H1 (cell line): Measurements from ENCODE around the gene ALDH1L2. TPM values are rescaled to one million over a fixed set of nuclear protein-coding genes. Genes with fewer than 3 reads are reported as not detected.

Experiments used
- CTCF ChIA-PET: fragments of 300-600 bp; sonication (Branson Sonifier 250); formaldehyde crosslinking; loops from one replicate; lab custom pipeline; 2021; ENCODE audit not compliant: partially characterized antibody; lab: Charles Lee
- POLR2A ChIA-PET: fragments of 300-600 bp; sonication (Branson Sonifier 250); formaldehyde crosslinking; loops from one replicate; lab custom pipeline; 2021; ENCODE audit warnings: inconsistent platforms; ENCODE audit not compliant: partially characterized antibody; lab: Charles Lee
- DNase-seq, 2 experiments: peaks; one replicate each; pipeline versions ENCODE4 v3.0.0 to v3.0.0-alpha.2; 2010 to 2022; ENCODE audit warnings: low spot score in 2 of 2, low read depth in 1 of 2, mixed read lengths in 1 of 2
- FAIRE-seq: peaks from 2 replicates; lab custom pipeline; 2011; peaks lifted over from hg19 to GRCh38; lab: Jason Lieb, UNC
- H2AFZ ChIP-seq: 2 replicates; pipeline ENCODE4 v1.8.1; 2012; ENCODE audit warnings: low read length, inconsistent platforms
- H2AK5ac ChIP-seq: 2 replicates; pipeline ENCODE4 v1.6.1; 2013; ENCODE audit warnings: low read depth, low read length
- H2BK120ac ChIP-seq: replicated peaks from 2 replicates; pipeline ENCODE3; 2013; ENCODE audit warnings: low read depth, low read length, inconsistent platforms
- H2BK12ac ChIP-seq: 2 replicates; pipeline ENCODE4 v1.6.1; 2013; ENCODE audit warnings: low read depth, low read length
- H2BK15ac ChIP-seq: 2 replicates; pipeline ENCODE4 v1.6.1; 2013; ENCODE audit warnings: low read length
- H2BK20ac ChIP-seq: 2 replicates; pipeline ENCODE4 v1.6.1; 2013; ENCODE audit warnings: low read length
- H2BK5ac ChIP-seq: 2 replicates; pipeline ENCODE4 v1.6.1; 2013; ENCODE audit warnings: low read depth, low read length
- H3K14ac ChIP-seq: 2 replicates; pipeline ENCODE4 v1.6.1; 2013; ENCODE audit warnings: inconsistent platforms; ENCODE audit not compliant: insufficient read length
- H3K18ac ChIP-seq: 2 replicates; pipeline ENCODE4 v1.6.1; 2013; ENCODE audit warnings: low read length; ENCODE audit errors: extremely low read depth
- H3K23ac ChIP-seq: 2 replicates; pipeline ENCODE4 v1.6.1; 2013; ENCODE audit warnings: inconsistent platforms; ENCODE audit not compliant: insufficient read length
- H3K23me2 ChIP-seq: 2 replicates; pipeline ENCODE4 v1.6.1; 2013; ENCODE audit warnings: low read depth, low read length
- H3K27ac ChIP-seq: 2 replicates; pipeline ENCODE4 v1.6.1; 2011; ENCODE audit warnings: low read depth, low read length, inconsistent platforms
- H3K27me3 ChIP-seq, 4 experiments: replicated peaks in 1 of 4; 1 replicate in 1 of 4; 2 replicates in 3 of 4; pipeline versions ENCODE4 v1.6.1 to v1.8.1; 2011 to 2013; ENCODE audit warnings: low read length in 3 of 4, mild to moderate bottlenecking in 3 of 4, inconsistent platforms in 2 of 4, mixed read lengths in 2 of 4, moderate library complexity in 1 of 4; ENCODE audit not compliant: control insufficient read depth in 3 of 4, insufficient read depth in 3 of 4; ENCODE audit errors: extremely low read depth in 1 of 4
- H3K36me3 ChIP-seq, 4 experiments: 2 replicates each; pipeline versions ENCODE4 v1.6.1 to v1.8.1; 2011 to 2013; ENCODE audit warnings: mild to moderate bottlenecking in 4 of 4, low read length in 3 of 4, moderate library complexity in 2 of 4, control low read depth in 1 of 4, inconsistent platforms in 1 of 4; ENCODE audit not compliant: insufficient read depth in 4 of 4, control insufficient read depth in 2 of 4
- H3K4ac ChIP-seq: replicated peaks from 2 replicates; pipeline ENCODE3; 2013; ENCODE audit warnings: low read length, low read depth, mixed read lengths, inconsistent platforms; ENCODE audit not compliant: insufficient read length
- H3K4me1 ChIP-seq, 4 experiments: replicated peaks in 1 of 4; 1 replicate in 1 of 4; 2 replicates in 3 of 4; pipeline versions ENCODE4 v1.6.1 to v1.8.1; 2011 to 2013; ENCODE audit warnings: low read length in 3 of 4, inconsistent platforms in 2 of 4, mixed read lengths in 1 of 4; ENCODE audit not compliant: insufficient read depth in 4 of 4, control insufficient read depth in 3 of 4
- H3K4me2 ChIP-seq, 2 experiments: 2 replicates each; pipeline versions ENCODE4 v1.6.1 to v1.8.1; 2011 to 2013; ENCODE audit warnings: low read depth in 2 of 2, low read length in 2 of 2, control low read depth in 1 of 2, inconsistent platforms in 1 of 2, mild to moderate bottlenecking in 1 of 2; ENCODE audit not compliant: insufficient read depth in 1 of 2
- H3K4me3 ChIP-seq, 4 experiments: fragments of 200-600, 300-600 bp in 1 of 4; sonication (generic), shearing (Covaris generic), sonication (Bioruptor Twin) in 1 of 4; 2 replicates each; pipeline versions ENCODE4 v1.5.1 to v1.8.1; 2011 to 2016; ENCODE audit warnings: low read length in 4 of 4, low read depth in 3 of 4, control low read depth in 2 of 4, inconsistent platforms in 2 of 4, mild to moderate bottlenecking in 2 of 4, mixed read lengths in 1 of 4, moderate library complexity in 1 of 4; ENCODE audit not compliant: insufficient read depth in 2 of 4; ENCODE audit errors: extremely low read depth in 1 of 4
- H3K56ac ChIP-seq: replicated peaks from 2 replicates; pipeline ENCODE3; 2013; ENCODE audit warnings: low read depth, mild to moderate bottlenecking, mixed read lengths, low read length, inconsistent platforms; ENCODE audit not compliant: insufficient read length
- H3K79me1 ChIP-seq: 2 replicates; pipeline ENCODE4 v1.6.1; 2013; ENCODE audit warnings: low read depth, low read length, control low read depth
- H3K79me2 ChIP-seq, 2 experiments: 2 replicates each; pipeline versions ENCODE4 v1.6.1 to v1.8.1; 2012 to 2013; ENCODE audit warnings: low read length in 2 of 2, mild to moderate bottlenecking in 2 of 2, inconsistent platforms in 1 of 2; ENCODE audit not compliant: insufficient read depth in 2 of 2, control insufficient read depth in 1 of 2
- H3K9ac ChIP-seq, 4 experiments: replicated peaks in 1 of 4; 1 replicate in 1 of 4; 2 replicates in 3 of 4; pipeline versions ENCODE4 v1.6.1 to v1.8.1; 2011 to 2013; ENCODE audit warnings: low read depth in 3 of 4, low read length in 3 of 4, control low read depth in 2 of 4, mild to moderate bottlenecking in 2 of 4, moderate library complexity in 2 of 4, inconsistent platforms in 1 of 4; ENCODE audit errors: extremely low read depth in 1 of 4
- H3K9me3 ChIP-seq, 2 experiments: 2 replicates each; pipeline versions ENCODE4 v1.6.1 to v1.8.1; 2012 to 2013; ENCODE audit warnings: mild to moderate bottlenecking in 2 of 2, moderate library complexity in 2 of 2, control low read depth in 1 of 2, inconsistent platforms in 1 of 2, low read depth in 1 of 2, low read length in 1 of 2, mixed read lengths in 1 of 2; ENCODE audit not compliant: insufficient read depth in 2 of 2
- H4K20me1 ChIP-seq, 2 experiments: replicated peaks in 1 of 2; 2 replicates each; pipeline versions ENCODE3 to v1.8.1; 2011 to 2013; ENCODE audit warnings: inconsistent platforms in 2 of 2, low read length in 2 of 2, mild to moderate bottlenecking in 1 of 2; ENCODE audit not compliant: insufficient read depth in 2 of 2, control insufficient read depth in 1 of 2
- H4K5ac ChIP-seq: 2 replicates; pipeline ENCODE4 v1.6.1; 2013; ENCODE audit warnings: low read length, low read depth, mixed read lengths, inconsistent platforms; ENCODE audit not compliant: insufficient read length
- H4K8ac ChIP-seq: 2 replicates; pipeline ENCODE4 v1.8.0; 2013; ENCODE audit warnings: mild to moderate bottlenecking, moderate library complexity, low read length, inconsistent platforms; ENCODE audit not compliant: insufficient read depth; ENCODE audit errors: extremely low read depth
- H4K91ac ChIP-seq: replicated peaks from 2 replicates; pipeline ENCODE3; 2013; ENCODE audit warnings: low read length, mixed read lengths, inconsistent platforms; ENCODE audit not compliant: insufficient read length
- BCL11A ChIP-seq, 2 experiments: IDR thresholded peaks; one replicate each; pipeline ENCODE4 v1.6.1; 2011; ENCODE audit warnings: low read depth in 2 of 2, low read length in 2 of 2, mild to moderate bottlenecking in 2 of 2
- BRCA1 ChIP-seq: IDR thresholded peaks from 2 replicates; pipeline ENCODE4 v1.6.1; 2012; ENCODE audit warnings: low read depth, low read length, improper control_type of control experiment
- CBX5 ChIP-seq: fragments of 300-800, 300-1000 bp; sonication (generic); IDR thresholded peaks from 2 replicates; pipeline ENCODE4 v1.7.1; 2016; ENCODE audit warnings: antibody characterized with exemption, low read length, low read depth
- CBX8 ChIP-seq: fragments of 300-800, 300-1000 bp; sonication (generic); IDR thresholded peaks from 2 replicates; pipeline ENCODE4 v1.7.1; 2016; ENCODE audit warnings: low read depth, low read length, borderline replicate concordance
- CHD2 ChIP-seq: IDR thresholded peaks from 2 replicates; pipeline ENCODE4 v1.6.1; 2012; ENCODE audit warnings: low read length, improper control_type of control experiment
- KDM5A ChIP-seq: fragments of 200-600 bp; IDR thresholded peaks from 2 replicates; pipeline ENCODE4 v1.7.1; 2012; ENCODE audit warnings: mild to moderate bottlenecking, low read length, inconsistent platforms, mixed read lengths
- MAFK ChIP-seq: IDR thresholded peaks from 2 replicates; pipeline ENCODE4 v1.6.1; 2012; ENCODE audit warnings: low read depth, mild to moderate bottlenecking, improper control_type of control experiment, low read length
- NANOG ChIP-seq: IDR thresholded peaks from 2 replicates; pipeline ENCODE4 v1.6.1; 2011; ENCODE audit warnings: low read length, low read depth, mild to moderate bottlenecking, inconsistent platforms; ENCODE audit not compliant: insufficient read depth, poor library complexity, severe bottlenecking
- POLR2AphosphoS5 ChIP-seq: IDR thresholded peaks from 2 replicates; pipeline ENCODE4 v1.6.1; 2011; ENCODE audit warnings: low read depth, low read length
- RAD21 ChIP-seq, 2 experiments: IDR thresholded peaks in 1 of 2; conservative IDR thresholded peaks in 1 of 2; 2 replicates each; pipeline ENCODE4 v1.6.1; 2011; ENCODE audit warnings: low read depth in 2 of 2, low read length in 2 of 2, improper control_type of control experiment in 1 of 2, inconsistent platforms in 1 of 2, mild to moderate bottlenecking in 1 of 2, moderate library complexity in 1 of 2
- RFX5 ChIP-seq: IDR thresholded peaks from 2 replicates; pipeline ENCODE4 v1.6.1; 2011; ENCODE audit warnings: low read depth, low read length, improper control_type of control experiment, borderline replicate concordance
- TCF12 ChIP-seq: IDR thresholded peaks from 2 replicates; pipeline ENCODE4 v1.6.1; 2011; ENCODE audit warnings: low read depth, mild to moderate bottlenecking, low read length
- YY1 ChIP-seq: IDR thresholded peaks from 2 replicates; pipeline ENCODE4 v1.6.1; 2011; ENCODE audit warnings: low read depth, mild to moderate bottlenecking, low read length
- WGBS, 2 experiments: shearing (Covaris generic) in 1 of 2; methylation state at CpG; one replicate each; pipeline versions ENCODE4 v1.1.6 to v1.1.7; 2013 to 2015; ENCODE audit warnings: low lambda C conversion rate in 2 of 2, mixed read lengths in 2 of 2, inconsistent platforms in 1 of 2, low coverage in 1 of 2, missing lambda C conversion rate in 1 of 2; ENCODE audit not compliant: insufficient replicate concordance in 2 of 2, insufficient coverage in 1 of 2, insufficient read length in 1 of 2; ENCODE audit errors: extremely low coverage in 1 of 2, missing lambda C conversion rate in 1 of 2; 5-methylcytosine and 5-hydroxymethylcytosine counted together
- polyA plus RNA-seq, 7 experiments: library from polyadenylated mRNA; depleted of rRNA in 3 of 7; stranded (reverse) in 5 of 7; unstranded in 2 of 7; fragments of >200 nt in 5 of 7; fragments of 200-250 nt in 2 of 7; gene quantifications; 1 replicate in 5 of 7; 2 replicates in 1 of 7; 4 replicates in 1 of 7; pipeline versions ENCODE4 v1.2.1 to v1.2.3, GENCODE V29; 2011 to 2013; ENCODE audit warnings: missing spikeins in 2 of 7, mixed read lengths in 2 of 7
- total RNA-seq: library from RNA; stranded (reverse); fragmentation: NEBNext Ultra II Directional; extraction: Animal tissue kit (Norgen Biotek cat#: 25700); gene quantifications from 2 replicates; pipeline ENCODE4 v1.2.1, GENCODE V29; 2021
- TF ChIP-seq, protein P1 (sequence below): IDR thresholded peaks from 2 replicates; pipeline ENCODE4 v1.6.1; 2011; ENCODE audit warnings: low read depth, mild to moderate bottlenecking, low read length; ENCODE audit not compliant: insufficient read depth

Gene ALDH1L2
- total and polyA plus RNA-seq, 2 of the 8 experiments (the other 6 are each of a cell fraction or from before 2014, with no cell fraction given): 3.7 to 7.2 TPM

DNA sequence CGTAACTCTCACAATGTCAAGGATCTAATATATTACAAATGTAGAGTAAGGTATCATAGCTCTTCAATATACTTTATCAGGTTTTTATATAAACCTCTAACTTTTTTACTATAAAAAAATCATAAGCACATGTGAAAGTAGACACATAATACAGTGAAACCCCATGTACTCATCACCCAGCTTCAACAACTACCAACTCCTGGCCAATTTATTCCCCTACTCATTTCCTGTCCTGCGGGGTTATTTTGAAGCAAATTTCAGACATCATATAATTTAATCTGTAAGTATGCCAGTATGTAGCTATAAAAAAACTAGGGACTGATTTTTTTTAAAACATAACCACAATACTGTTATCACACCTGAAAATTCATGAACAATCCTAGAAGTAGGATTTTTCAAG lies 50.4 kb downstream of the ALDH1L2 start:
- no peak overlapping the region for H3K9ac ChIP-seq
- no peak overlapping the region for H3K18ac ChIP-seq
- no peak overlapping the region for H2BK12ac ChIP-seq
- H3K9me3 ChIP-seq: no peaks in the 10 kb centered on the region
- 92% methylated on average over 2 of the region's 2 CpGs; no CpG with 5 or more reads in 1 of the 2 experiments for WGBS, 2 experiments
- no peak overlapping the region for H3K27ac ChIP-seq
- H2BK20ac ChIP-seq: no peak overlapping the region
- no peak overlapping the region for H4K5ac ChIP-seq
- no peak overlapping the region for H2BK120ac ChIP-seq
- no peaks in the 10 kb centered on the region for H4K20me1 ChIP-seq
- H2AK5ac ChIP-seq: no peak overlapping the region
- H3K36me3 ChIP-seq: no peaks in the 10 kb centered on the region; a peak in 1 of 8 replicates
- H3K79me2 ChIP-seq: no peaks in the 10 kb centered on the region
- no peak overlapping the region for H3K4ac ChIP-seq
- H4K8ac ChIP-seq: no peak overlapping the region
- no peaks in the 10 kb centered on the region for H3K23me2 ChIP-seq
- no peak overlapping the region for H2BK15ac ChIP-seq
- DNase-seq (no peak), FAIRE-seq (no peak)
- no peak overlapping the region for H2BK5ac ChIP-seq
- no peaks in the 10 kb centered on the region for H3K27me3 ChIP-seq
- H3K79me1 ChIP-seq: no peaks in the 10 kb centered on the region
- ChIA-PET POLR2A (no interaction called here), CTCF (interaction anchor here (0.7 to 0.8 kb wide), 2 partner anchors 10 to 12 kb away, joined by 3 read pairs; no protein-coding TSS in a partner anchor)
- H3K4me2 ChIP-seq: no peak overlapping the region
- H3K56ac ChIP-seq: no peak overlapping the region
- no peaks in the 10 kb centered on the region for H3K4me1 ChIP-seq
- no peak overlapping the region for H3K23ac ChIP-seq
- H3K4me3 ChIP-seq: no peak overlapping the region
- H4K91ac ChIP-seq: no peak overlapping the region
- no peak overlapping the region for H2AFZ ChIP-seq
- H3K14ac ChIP-seq: no peak overlapping the region
- no peak for TF ChIP-seq CBX8
- no peak for TF ChIP-seq BRCA1
- TF ChIP-seq YY1: no peak
- TF ChIP-seq CBX5: no peak
- no peak for TF ChIP-seq CHD2
- TF ChIP-seq, protein P1, sequence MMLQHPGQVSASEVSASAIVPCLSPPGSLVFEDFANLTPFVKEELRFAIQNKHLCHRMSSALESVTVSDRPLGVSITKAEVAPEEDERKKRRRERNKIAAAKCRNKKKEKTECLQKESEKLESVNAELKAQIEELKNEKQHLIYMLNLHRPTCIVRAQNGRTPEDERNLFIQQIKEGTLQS: no peak
- TF ChIP-seq NANOG: no peak
- no peak for TF ChIP-seq RFX5
- no peak for TF ChIP-seq MAFK
- no peak for TF ChIP-seq TCF12
- TF ChIP-seq POLR2AphosphoS5: no peak
- TF ChIP-seq RAD21 (IDR thresholded peaks at IDR 0.05 in 1 of 2, conservative IDR thresholded peaks at IDR 0.05 in 1 of 2; ENCODE audit: low read depth in 2 of 2, low read length in 2 of 2): no peak
- no peak for TF ChIP-seq KDM5A
- TF ChIP-seq BCL11A (IDR thresholded peaks at IDR 0.05; ENCODE audit: low read depth in 2 of 2, low read length in 2 of 2): no peak
